ENCODE data around the gene OLFM2.

DNA sequence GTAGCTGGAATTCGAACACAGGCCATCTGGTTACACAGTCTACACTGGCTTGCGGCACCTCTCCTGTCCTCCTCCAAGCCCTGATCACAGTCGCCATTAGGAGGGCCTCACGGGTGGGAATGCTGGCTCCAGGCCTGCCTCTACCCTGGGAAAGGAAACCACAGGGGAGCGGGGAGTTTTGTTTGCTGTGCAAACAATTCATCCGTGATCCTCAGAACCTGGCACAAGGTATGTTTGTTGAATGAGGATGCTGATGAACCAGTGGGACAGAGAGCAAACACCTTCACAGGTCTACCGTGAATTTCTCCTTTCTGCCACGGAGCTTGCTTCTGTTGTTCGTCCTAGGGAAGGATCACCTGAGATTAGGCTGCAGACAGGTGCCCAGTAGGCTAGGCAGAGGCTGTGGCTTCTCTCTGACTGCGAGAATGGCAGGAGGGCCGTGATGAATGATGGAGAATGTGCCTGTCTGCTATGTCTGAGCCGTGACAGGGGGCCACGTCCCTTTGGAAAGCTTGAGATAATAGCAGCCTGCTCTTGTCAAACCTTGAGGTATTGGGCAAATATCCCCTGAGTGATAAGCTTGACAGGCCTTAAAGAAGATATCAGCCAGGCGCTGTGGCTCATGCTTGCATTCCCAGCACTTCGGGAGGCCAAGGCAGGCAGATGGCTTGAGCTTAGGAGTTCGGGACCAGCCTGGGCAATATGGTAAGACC, 64.5 kb downstream of the OLFM2 start:
- TF ChIP-seq, protein P1, sequence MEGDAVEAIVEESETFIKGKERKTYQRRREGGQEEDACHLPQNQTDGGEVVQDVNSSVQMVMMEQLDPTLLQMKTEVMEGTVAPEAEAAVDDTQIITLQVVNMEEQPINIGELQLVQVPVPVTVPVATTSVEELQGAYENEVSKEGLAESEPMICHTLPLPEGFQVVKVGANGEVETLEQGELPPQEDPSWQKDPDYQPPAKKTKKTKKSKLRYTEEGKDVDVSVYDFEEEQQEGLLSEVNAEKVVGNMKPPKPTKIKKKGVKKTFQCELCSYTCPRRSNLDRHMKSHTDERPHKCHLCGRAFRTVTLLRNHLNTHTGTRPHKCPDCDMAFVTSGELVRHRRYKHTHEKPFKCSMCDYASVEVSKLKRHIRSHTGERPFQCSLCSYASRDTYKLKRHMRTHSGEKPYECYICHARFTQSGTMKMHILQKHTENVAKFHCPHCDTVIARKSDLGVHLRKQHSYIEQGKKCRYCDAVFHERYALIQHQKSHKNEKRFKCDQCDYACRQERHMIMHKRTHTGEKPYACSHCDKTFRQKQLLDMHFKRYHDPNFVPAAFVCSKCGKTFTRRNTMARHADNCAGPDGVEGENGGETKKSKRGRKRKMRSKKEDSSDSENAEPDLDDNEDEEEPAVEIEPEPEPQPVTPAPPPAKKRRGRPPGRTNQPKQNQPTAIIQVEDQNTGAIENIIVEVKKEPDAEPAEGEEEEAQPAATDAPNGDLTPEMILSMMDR (conservative IDR thresholded peaks at IDR 0.05; ENCODE audit: low read depth, low read length) = no peak
- no peak for TF ChIP-seq EZH2 (IDR thresholded peaks at IDR 0.05; ENCODE audit: borderline replicate concordance, low read depth, low read length, poor library complexity, severe bottlenecking)
